Measurements from ENCODE around the gene GALNT5.
"Not testable (repeated sequence)": the region's sequence is repeated elsewhere in the genome, so short reads cannot be mapped to it uniquely, and the experiment has no call there.

Gene GALNT5

DNA sequence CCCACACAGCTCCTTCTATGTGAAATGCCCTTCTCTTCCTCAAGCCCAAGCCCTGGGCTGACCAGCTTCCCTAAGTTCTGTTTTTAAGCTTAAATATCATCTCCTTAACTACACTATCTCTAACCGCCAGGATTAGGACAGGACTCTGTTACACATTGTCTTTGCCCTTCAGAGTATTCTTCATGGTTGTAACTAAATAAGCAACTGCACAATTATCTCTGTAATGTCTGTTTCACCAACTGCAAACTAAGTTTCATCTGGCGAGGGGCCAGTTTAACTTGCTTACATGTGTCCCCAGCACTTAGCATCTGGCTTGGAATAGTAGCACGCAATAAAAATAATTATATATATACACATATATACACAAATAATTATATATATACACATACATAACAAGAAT lies 69.2 kb downstream of the GALNT5 start:
- no peak for DNase-seq (ENCODE audit: low spot score)

- DNase-seq (ENCODE audit: low spot score) = no peak
Observed at GRCh38 chr2:157327200-157327599, 69.7 kb downstream of the GALNT5 start.

DNA sequence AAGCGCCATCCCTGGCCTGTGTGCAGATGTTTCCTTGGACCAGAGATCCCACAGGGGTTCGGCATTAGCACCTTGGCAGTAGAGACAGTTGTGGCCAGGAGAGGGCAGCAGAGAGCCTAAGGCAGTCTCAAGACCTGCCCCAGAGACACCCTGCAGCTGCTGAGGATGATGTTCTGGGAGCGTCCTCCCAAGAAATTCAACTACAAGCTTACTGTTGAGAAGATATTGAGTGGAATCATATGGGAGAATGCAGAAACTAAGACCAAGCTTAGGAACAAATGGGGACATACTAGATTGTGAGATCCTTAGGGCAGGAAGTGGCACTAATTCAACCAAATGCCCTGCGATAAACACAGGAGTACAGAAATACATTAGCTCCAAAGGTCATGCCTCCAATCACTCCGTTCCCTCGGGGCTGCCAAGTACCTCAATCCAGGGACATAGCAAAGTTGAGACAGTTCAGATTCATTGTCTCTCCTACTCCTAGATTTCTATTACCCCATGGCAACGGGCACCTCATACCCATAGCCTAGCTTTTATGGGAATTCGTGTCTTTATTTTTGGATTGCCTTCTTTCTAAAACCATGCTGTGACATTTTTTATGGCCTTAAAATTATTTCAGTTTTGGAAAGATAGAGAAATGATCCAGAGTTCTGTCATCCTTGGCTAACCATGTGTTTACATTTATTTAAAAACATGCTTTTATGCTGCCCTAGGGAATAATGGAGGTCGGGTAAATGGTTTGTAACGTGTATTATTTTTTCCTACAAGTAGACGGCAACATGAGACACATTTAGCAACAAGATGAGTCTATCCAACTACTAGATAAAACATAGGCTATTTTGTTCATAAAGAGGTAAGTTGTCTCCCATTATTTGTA lies 70.4 kb downstream of the GALNT5 start:
- DNase-seq (ENCODE audit: low spot score) = peak; percentile 50

- no peak for DNase-seq (ENCODE audit: low spot score)
Observed at GRCh38 chr2:157329524-157329923, 72.0 kb downstream of the GALNT5 start.

DNA sequence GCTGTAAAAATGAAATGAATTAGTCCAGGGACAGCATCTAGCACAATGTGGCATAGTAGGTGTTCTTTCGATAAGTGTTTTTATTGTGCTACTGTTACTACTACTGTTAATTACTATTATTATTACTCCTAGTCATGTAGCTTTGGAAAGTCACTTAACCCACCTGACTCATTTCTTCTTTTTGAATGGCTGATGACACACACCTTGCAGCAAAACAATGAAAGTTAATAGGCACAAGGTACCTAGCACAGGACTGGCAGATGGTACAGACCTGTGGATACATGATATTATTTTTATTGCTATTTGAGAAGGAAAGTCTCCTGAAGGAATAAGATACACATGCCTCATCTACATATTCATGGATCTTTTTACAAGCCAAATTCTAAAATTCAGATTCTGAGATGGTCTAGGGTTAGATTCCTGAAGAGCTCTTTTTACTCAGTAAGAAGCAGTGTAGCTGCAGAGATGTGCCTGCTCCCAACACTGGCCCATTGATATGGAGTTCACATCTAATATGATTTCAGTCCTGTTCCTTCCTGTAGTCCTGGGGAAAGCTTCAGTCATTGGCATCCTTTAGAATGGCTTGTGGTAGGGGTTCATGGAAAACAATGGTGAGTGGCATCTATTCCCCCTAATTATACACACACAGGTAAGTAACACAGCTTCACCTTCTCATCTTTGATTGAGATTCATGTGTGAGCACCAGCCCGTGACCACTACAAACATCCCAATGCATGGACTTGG lies 76.0 kb downstream of the GALNT5 start:
- DNase-seq (ENCODE audit: low spot score) = no peak

- no peak for DNase-seq (ENCODE audit: low spot score)
Observed at GRCh38 chr2:157334335-157334734, 76.8 kb downstream of the GALNT5 start.

DNA sequence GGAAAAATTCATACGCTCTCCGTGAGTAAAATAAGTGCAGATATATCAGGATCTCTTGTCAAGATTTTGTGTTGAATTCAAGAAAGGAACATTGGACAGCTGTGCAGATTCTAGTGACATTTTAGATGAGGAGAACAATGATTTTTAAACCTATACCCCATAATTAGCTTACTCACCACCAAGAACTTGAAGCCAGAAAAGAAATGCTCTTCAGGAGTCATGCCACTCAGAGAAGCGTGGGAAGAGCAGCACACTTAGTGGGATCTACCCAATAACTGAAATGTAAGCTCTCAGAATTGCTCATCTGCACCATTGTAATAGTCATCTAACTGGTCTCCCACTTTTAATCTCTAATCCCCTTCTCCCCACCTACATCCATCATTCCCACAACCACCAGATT lies 77.3 kb downstream of the GALNT5 start:
- no peak for DNase-seq (ENCODE audit: low spot score)

- peak; percentile 42 for DNase-seq (ENCODE audit: low spot score)
Observed at GRCh38 chr2:157336137-157337010, 78.9 kb downstream of the GALNT5 start.

DNA sequence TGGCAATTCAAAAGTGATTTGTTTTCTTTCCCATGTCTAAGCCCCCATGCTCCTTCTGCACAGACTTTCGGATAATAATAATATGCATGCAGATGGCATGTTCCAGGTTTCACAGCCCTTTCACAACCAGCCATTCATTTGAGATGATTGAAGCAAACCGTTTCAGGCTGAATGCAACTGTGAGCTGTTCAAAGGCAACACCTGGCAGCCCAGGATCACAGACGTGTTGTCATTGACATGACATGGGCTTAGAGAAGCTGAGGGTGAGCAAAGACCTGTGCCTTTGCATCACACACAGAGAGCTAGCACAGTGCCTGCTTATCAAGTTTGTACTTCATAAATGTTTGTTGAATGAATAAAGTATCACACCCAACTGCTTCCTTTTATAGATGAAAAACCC lies 80.5 kb downstream of the GALNT5 start:
- DNase-seq (ENCODE audit: low spot score) = no peak

DNA sequence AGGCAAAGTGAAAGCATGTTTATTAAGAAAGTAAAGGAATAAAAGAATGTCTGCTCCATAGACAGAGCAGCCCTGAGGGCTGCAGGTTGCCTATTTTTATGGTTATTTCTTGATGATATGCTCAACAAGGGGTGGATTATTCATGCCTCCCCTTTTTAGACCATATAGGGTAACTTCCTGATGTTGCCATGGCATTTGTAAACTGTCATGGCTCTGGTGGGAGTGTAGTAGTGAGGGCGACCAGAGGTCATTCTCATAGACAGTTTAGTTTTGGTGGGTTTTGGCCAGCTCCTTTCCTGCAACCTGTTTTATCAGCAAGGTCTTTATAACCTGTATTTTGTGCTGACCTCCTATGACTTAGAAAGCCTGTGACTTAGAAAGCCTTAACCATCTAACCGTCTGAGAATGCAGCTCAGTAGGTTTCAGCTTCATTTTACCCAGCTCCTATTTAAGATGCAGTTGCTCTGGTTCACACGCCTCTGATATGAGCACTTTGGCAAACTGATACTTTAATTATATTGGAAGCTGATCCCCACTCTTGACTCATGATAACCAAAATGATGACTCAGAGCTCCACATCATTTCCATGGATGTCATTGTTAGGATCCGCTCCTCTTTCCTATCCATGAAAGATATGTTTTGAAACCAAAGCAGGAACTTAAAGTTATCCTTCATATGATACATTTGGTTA lies 82.6 kb downstream of the GALNT5 start:
- no peak for DNase-seq (ENCODE audit: low spot score)

GRCh38 chr2:157341381-157341780 lies 83.9 kb downstream of the GALNT5 start:
- DNase-seq (ENCODE audit: low spot score) = not testable (repeated sequence)

- DNase-seq (ENCODE audit: low spot score) = no peak
Observed at GRCh38 chr2:157345647-157346389, 88.3 kb downstream of the GALNT5 start.

GRCh38 chr2:157348291-157348921 lies 90.9 kb downstream of the GALNT5 start:
- no peak for DNase-seq (ENCODE audit: low spot score)

DNA sequence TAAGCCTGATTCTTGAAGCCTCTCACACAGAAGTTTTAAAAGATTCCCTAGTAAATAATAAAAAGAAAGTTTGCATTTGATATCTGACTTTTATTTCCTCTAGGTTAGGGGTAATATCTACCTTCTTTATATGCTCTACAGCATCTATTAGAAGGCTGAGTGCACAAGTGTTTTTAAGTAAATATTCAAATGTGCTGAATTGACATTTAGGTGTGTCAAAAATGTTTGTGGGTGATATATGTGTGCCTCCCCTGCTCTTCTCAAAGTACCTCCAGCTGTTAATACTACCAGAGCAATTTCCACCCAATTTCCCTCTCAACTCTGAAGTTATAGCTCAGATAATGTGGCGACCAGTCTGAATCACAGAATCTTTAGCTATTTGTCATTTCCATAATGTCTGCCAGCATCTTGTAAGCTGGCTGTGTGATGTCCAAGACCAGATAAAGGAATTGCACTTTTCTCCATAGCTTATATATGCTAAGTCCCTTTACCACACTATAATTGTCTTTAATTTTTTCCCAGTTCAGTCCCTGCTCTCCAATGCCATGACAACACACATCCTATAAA lies 92.5 kb downstream of the GALNT5 start:
- DNase-seq (ENCODE audit: low spot score) = no peak

DNA sequence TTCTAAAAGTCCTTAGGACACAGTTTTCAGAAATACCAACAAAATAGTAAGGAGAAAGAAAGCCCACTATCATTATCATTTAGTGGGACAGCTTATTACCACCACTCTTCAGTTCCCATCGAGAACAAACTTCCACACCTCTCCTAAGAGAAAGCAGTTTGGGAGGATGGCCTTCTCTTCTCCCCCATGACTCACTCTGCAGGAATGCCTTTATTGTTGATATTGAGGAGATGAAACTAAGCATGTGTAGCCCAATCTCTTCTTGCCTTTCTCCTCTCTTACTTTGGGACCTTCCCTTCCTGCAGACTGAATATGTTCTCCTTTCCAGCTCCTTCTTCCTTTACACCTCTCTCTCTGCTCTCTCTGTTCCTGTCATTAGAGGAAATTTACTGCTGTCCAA lies 98.1 kb downstream of the GALNT5 start:
- peak; percentile 36 for DNase-seq (ENCODE audit: low spot score)

DNA sequence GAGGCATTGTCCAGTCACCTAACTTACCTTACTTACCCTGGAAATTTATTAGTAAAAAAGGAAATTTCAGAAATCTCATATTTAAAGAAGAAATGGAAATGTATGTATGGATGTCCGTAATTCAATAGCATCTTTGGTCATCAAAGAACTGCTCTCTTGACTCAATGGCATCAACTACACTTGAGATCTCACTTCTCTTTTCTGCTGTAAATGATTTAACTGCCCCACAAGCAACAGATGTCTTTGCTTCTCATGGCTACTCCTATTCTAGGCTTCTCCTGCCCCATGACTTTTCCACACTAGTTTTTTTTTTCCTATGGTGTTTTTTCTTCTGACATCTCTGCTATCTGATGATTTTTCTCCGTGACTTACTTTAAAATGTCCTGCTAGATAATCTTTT lies 102.1 kb downstream of the GALNT5 start:
- no peak for DNase-seq (ENCODE audit: low spot score)

DNA sequence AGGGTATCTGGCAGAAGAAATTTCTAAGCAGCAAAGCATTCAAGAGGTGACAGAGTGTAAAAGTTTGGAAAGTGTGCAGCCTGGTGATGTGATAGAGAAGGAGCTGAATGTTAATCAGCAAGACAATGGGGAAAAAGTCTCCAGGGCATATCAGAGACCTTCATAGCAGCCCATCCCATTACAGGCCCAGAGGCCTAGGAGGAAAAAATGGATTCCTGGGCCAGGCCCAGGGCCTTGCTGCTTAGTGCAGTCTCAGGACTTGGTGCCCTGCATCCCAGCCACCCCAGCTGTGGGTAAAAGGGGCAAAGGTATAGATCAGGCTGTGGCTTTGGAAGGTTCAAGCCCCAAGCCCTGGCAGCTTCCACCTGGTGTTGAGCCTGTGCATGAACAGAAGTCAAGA lies 104.0 kb downstream of the GALNT5 start:
- no peak for DNase-seq (ENCODE audit: low spot score)

GRCh38 chr2:157362627-157363026 lies 105.1 kb downstream of the GALNT5 start:
- no peak for DNase-seq (ENCODE audit: low spot score)

DNA sequence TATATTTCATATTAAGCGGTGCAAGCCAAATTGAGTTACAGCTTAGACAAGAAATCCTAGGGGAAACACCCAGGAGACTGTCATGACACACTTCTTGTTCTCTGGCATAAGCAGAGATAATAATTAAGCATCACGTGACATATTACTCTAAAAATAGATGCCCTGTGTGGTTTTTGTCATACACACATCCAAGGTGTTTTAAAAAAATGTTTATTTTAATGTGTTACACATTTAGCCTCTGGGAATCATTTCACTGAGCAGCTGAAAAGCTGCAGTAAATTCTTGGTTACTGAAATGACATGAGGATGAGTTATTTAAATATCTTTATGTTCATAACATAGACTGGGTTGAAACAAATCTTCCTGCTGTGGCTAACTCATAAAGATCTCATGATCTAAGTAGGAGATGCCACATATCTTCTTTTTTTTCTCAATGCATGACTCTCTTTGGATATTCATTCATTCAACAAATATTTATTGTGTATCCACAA lies 106.2 kb downstream of the GALNT5 start:
- DNase-seq (ENCODE audit: low spot score) = no peak

Measured in SW480 (cell line).